Cardiac muscle cell (in vitro differentiated cells and primary cell): Measurements from ENCODE around the gene FMN2. TPM values are rescaled to one million over a fixed set of nuclear protein-coding genes. Genes with fewer than 3 reads are reported as not detected.

ENCODE experiments used
- DNase-seq, 2 donors: peaks; one replicate each; pipeline versions ENCODE4 v3.0.0 to v3.0.0-alpha.2; 2010 to 2017; ENCODE audit warnings: low read depth in 1 of 2, low spot score in 1 of 2
- H3K27ac ChIP-seq: fragments of 200-600 bp; sonication (generic); 2 replicates; pipeline ENCODE4 v1.5.1; 2016
- H3K27me3 ChIP-seq: fragments of 200-600 bp; sonication (generic); 2 replicates; pipeline ENCODE4 v1.6.0; 2016; ENCODE audit warnings: control low read depth
- H3K36me3 ChIP-seq: fragments of 200-600 bp; sonication (generic); 2 replicates; pipeline ENCODE4 v1.5.1; 2016; ENCODE audit warnings: control low read depth
- H3K4me1 ChIP-seq: fragments of 200-600 bp; sonication (generic); 2 replicates; pipeline ENCODE4 v1.8.1; 2017; ENCODE audit warnings: low read depth, mild to moderate bottlenecking, mixed run types
- H3K4me3 ChIP-seq: fragments of 200-600 bp; sonication (generic); 2 replicates; pipeline ENCODE4 v1.5.1; 2016; ENCODE audit warnings: mild to moderate bottlenecking
- H3K9me3 ChIP-seq: fragments of 200-600 bp; sonication (generic); 2 replicates; pipeline ENCODE4 v1.5.1; 2017; ENCODE audit warnings: low read depth, mild to moderate bottlenecking, control low read depth
- polyA plus RNA-seq: library from polyadenylated mRNA; unstranded; fragments of >200 nt; fragmentation: Nextera tagmentation; extraction: Ambion mirVana; gene quantifications from 2 replicates; pipeline ENCODE4 v1.2.1, GENCODE V29; 2016
- total RNA-seq: library from RNA; depleted of rRNA; stranded (reverse); fragments of >200 nt; gene quantifications from 2 replicates; pipeline ENCODE4 v1.2.3, GENCODE V29; 2016
- TF ChIP-seq, protein P1 (sequence below): IDR thresholded peaks from 2 replicates; pipeline ENCODE4 v1.5.1; 2012; ENCODE audit warnings: low read depth, mild to moderate bottlenecking, low read length

FMN2 gene
- total and polyA plus RNA-seq, 2 experiments from 2014 or later: 0.42 to 2.7 TPM

DNA sequence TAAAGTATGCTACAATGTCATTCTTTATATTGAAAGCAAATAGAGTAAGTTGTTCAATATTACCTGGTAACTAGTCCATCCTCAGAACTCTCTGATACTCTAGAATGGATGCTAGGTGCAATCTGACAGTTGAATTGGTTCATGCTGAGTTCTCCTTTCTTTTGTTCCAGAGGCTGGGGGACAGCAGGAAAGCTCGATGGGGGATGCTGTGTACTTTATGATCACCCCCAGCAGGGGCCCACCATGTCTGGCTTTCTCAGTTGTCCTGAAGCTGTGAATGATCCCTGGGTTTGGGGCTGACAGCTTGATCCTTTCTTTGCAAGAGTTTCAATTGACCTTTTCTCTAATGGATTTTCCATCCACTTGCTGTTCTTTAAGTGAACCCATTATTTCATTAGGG, 22.5 kb downstream of the FMN2 start:
- Histone ChIP-seq H3K4me3 (no peak overlapping the region), H3K9me3 (no peaks in the 10 kb centered on the region), H3K36me3 (no peaks in the 10 kb centered on the region), H3K4me1 (peaks cover 15% of the 10 kb centered on the region), H3K27ac (no peak overlapping the region), H3K27me3 (no peaks in the 10 kb centered on the region)
- TF ChIP-seq, protein P1, sequence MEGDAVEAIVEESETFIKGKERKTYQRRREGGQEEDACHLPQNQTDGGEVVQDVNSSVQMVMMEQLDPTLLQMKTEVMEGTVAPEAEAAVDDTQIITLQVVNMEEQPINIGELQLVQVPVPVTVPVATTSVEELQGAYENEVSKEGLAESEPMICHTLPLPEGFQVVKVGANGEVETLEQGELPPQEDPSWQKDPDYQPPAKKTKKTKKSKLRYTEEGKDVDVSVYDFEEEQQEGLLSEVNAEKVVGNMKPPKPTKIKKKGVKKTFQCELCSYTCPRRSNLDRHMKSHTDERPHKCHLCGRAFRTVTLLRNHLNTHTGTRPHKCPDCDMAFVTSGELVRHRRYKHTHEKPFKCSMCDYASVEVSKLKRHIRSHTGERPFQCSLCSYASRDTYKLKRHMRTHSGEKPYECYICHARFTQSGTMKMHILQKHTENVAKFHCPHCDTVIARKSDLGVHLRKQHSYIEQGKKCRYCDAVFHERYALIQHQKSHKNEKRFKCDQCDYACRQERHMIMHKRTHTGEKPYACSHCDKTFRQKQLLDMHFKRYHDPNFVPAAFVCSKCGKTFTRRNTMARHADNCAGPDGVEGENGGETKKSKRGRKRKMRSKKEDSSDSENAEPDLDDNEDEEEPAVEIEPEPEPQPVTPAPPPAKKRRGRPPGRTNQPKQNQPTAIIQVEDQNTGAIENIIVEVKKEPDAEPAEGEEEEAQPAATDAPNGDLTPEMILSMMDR: no peak
- DNase-seq: no peak

DNA sequence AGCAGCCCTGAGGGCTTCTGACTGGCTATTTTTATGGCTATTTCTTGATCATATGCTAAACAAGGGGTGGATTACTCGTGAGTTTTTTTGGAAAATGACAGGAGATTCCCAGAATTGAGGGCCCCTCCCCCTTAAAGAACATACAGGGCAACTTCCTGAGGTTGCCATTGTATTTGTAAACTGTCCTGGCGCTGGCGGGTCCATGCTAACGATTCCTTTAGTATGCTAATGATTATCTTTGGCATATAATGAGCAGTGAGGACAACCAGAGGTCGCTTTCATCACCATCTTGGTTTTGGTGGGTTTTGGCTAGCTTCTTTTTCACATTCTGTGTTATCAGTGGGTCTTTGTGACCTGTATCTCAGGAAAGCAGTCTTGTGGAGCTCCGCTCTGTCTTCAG, 24.1 kb downstream of the FMN2 start:
- H3K36me3 ChIP-seq: no peaks in the 10 kb centered on the region
- H3K27me3 ChIP-seq: no peaks in the 10 kb centered on the region
- DNase-seq: no peak
- no peak overlapping the region for H3K27ac ChIP-seq
- TF ChIP-seq, protein P1: no peak
- H3K9me3 ChIP-seq: no peaks in the 10 kb centered on the region
- peaks cover 2% of the 10 kb centered on the region for H3K4me1 ChIP-seq
- H3K4me3 ChIP-seq: no peak overlapping the region

GRCh38 chr1:240116831-240117769, 25.4 kb downstream of the FMN2 start:
- Histone ChIP-seq H3K4me1 (no peaks in the 10 kb centered on the region), H3K36me3 (no peaks in the 10 kb centered on the region), H3K27me3 (no peaks in the 10 kb centered on the region), H3K27ac (no peak overlapping the region), H3K9me3 (no peaks in the 10 kb centered on the region), H3K4me3 (no peak overlapping the region)
- TF ChIP-seq, protein P1: no peak
- DNase-seq: no peak

- H3K27me3 ChIP-seq: no peaks in the 10 kb centered on the region
- no peak overlapping the region for H3K4me3 ChIP-seq
- H3K36me3 ChIP-seq: no peaks in the 10 kb centered on the region
- H3K9me3 ChIP-seq: no peaks in the 10 kb centered on the region
- H3K4me1 ChIP-seq: no peaks in the 10 kb centered on the region
- H3K27ac ChIP-seq: no peak overlapping the region
- no peak for DNase-seq
- TF ChIP-seq, protein P1: no peak
Measured at GRCh38 chr1:240117930-240118329, 26.2 kb downstream of the FMN2 start.

GRCh38 chr1:240122639-240123613, 31.2 kb downstream of the FMN2 start:
- no peaks in the 10 kb centered on the region for H3K36me3 ChIP-seq
- no peaks in the 10 kb centered on the region for H3K9me3 ChIP-seq
- peak in 1 of 2 donors; percentile 23 for DNase-seq
- TF ChIP-seq, protein P1: no peak
- H3K4me1 ChIP-seq: no peaks in the 10 kb centered on the region
- no peak overlapping the region for H3K27ac ChIP-seq
- no peak overlapping the region for H3K4me3 ChIP-seq
- H3K27me3 ChIP-seq: no peaks in the 10 kb centered on the region
